ENCODE data around the gene INA.

DNA sequence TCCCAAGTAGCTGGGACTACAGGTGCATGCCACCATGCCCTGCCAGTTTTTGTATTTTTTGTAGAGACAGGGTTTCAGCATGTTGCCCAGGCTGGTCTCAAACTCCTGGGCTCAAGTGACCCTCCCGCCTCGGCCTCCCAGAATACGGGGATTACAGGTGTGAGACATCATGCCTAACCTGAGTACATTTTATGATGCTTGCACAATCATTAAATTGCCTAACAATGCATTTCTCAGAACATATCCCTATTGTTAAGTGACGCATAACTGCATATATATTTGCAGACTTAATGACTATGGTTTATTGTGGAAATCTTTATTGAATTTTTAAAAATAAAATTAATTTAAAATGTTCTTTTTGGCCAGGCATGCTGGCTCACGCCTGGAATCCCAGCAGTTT is 30.7 kb downstream of the INA start:
- TF ChIP-seq ZNF565 (CRISPR knock-in tag; conservative IDR thresholded peaks at IDR 0.05; ENCODE audit: low read depth) (no peak), RARB (CRISPR knock-in tag; IDR thresholded peaks at IDR 0.05) (no peak), ZFP3 (CRISPR knock-in tag; IDR thresholded peaks at IDR 0.05) (no peak), CSDC2 (CRISPR knock-in tag; IDR thresholded peaks at IDR 0.05) (no peak)
- TF ChIP-seq, protein P1, sequence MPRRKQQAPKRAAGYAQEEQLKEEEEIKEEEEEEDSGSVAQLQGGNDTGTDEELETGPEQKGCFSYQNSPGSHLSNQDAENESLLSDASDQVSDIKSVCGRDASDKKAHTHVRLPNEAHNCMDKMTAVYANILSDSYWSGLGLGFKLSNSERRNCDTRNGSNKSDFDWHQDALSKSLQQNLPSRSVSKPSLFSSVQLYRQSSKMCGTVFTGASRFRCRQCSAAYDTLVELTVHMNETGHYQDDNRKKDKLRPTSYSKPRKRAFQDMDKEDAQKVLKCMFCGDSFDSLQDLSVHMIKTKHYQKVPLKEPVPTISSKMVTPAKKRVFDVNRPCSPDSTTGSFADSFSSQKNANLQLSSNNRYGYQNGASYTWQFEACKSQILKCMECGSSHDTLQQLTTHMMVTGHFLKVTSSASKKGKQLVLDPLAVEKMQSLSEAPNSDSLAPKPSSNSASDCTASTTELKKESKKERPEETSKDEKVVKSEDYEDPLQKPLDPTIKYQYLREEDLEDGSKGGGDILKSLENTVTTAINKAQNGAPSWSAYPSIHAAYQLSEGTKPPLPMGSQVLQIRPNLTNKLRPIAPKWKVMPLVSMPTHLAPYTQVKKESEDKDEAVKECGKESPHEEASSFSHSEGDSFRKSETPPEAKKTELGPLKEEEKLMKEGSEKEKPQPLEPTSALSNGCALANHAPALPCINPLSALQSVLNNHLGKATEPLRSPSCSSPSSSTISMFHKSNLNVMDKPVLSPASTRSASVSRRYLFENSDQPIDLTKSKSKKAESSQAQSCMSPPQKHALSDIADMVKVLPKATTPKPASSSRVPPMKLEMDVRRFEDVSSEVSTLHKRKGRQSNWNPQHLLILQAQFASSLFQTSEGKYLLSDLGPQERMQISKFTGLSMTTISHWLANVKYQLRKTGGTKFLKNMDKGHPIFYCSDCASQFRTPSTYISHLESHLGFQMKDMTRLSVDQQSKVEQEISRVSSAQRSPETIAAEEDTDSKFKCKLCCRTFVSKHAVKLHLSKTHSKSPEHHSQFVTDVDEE (CRISPR knock-in tag; IDR thresholded peaks at IDR 0.05): no peak
- TF ChIP-seq, protein P2, sequence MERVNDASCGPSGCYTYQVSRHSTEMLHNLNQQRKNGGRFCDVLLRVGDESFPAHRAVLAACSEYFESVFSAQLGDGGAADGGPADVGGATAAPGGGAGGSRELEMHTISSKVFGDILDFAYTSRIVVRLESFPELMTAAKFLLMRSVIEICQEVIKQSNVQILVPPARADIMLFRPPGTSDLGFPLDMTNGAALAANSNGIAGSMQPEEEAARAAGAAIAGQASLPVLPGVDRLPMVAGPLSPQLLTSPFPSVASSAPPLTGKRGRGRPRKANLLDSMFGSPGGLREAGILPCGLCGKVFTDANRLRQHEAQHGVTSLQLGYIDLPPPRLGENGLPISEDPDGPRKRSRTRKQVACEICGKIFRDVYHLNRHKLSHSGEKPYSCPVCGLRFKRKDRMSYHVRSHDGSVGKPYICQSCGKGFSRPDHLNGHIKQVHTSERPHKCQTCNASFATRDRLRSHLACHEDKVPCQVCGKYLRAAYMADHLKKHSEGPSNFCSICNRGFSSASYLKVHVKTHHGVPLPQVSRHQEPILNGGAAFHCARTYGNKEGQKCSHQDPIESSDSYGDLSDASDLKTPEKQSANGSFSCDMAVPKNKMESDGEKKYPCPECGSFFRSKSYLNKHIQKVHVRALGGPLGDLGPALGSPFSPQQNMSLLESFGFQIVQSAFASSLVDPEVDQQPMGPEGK (CRISPR knock-in tag; IDR thresholded peaks at IDR 0.05; ENCODE audit: borderline replicate concordance): no peak

Measured in SK-N-SH treated with all-trans-retinoic acid at 6 μM for 48 hours (cell line).